ENCODE results near the gene F2RL3. TPM values are rescaled to one million over a fixed set of nuclear protein-coding genes. Genes with fewer than 3 reads are reported as not detected.

Gene F2RL3
- total and polyA plus RNA-seq, 2 experiments from 2014 or later, result 0.33 to 1.0 TPM

GRCh38 chr19:16922949-16923348 is 34.1 kb downstream of the F2RL3 start:
- no peaks in the 10 kb centered on the region for H3K9me3 ChIP-seq (ENCODE audit: low read depth)
- H3K27me3 ChIP-seq, result no peaks in the 10 kb centered on the region
- no peak overlapping the region for H3K27ac ChIP-seq
- DNase-seq (ENCODE audit: low read depth in 1 of 2, low spot score in 1 of 2), result no peak
- TF ChIP-seq, protein P1, sequence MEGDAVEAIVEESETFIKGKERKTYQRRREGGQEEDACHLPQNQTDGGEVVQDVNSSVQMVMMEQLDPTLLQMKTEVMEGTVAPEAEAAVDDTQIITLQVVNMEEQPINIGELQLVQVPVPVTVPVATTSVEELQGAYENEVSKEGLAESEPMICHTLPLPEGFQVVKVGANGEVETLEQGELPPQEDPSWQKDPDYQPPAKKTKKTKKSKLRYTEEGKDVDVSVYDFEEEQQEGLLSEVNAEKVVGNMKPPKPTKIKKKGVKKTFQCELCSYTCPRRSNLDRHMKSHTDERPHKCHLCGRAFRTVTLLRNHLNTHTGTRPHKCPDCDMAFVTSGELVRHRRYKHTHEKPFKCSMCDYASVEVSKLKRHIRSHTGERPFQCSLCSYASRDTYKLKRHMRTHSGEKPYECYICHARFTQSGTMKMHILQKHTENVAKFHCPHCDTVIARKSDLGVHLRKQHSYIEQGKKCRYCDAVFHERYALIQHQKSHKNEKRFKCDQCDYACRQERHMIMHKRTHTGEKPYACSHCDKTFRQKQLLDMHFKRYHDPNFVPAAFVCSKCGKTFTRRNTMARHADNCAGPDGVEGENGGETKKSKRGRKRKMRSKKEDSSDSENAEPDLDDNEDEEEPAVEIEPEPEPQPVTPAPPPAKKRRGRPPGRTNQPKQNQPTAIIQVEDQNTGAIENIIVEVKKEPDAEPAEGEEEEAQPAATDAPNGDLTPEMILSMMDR (IDR thresholded peaks at IDR 0.05; ENCODE audit: low read depth, low read length), result no peak
- no peaks in the 10 kb centered on the region for H3K4me1 ChIP-seq (ENCODE audit: low read depth)
- H3K36me3 ChIP-seq, result no peaks in the 10 kb centered on the region
- H3K4me3 ChIP-seq, result no peak overlapping the region

- Histone ChIP-seq H3K27me3 (no peaks in the 10 kb centered on the region), H3K9me3 (ENCODE audit: low read depth) (no peaks in the 10 kb centered on the region), H3K27ac (no peak overlapping the region), H3K4me3 (no peak overlapping the region), H3K36me3 (no peaks in the 10 kb centered on the region), H3K4me1 (ENCODE audit: low read depth) (no peaks in the 10 kb centered on the region)
- no peak for DNase-seq (ENCODE audit: low read depth in 1 of 2, low spot score in 1 of 2)
- TF ChIP-seq, protein P1 (IDR thresholded peaks at IDR 0.05; ENCODE audit: low read depth, low read length), result no peak
These were observed 39.1 kb downstream of the F2RL3 start for GRCh38 chr19:16927883-16928282.

- H3K27me3 ChIP-seq, result no peaks in the 10 kb centered on the region
- DNase-seq (ENCODE audit: low read depth in 1 of 2, low spot score in 1 of 2), result no peak
- TF ChIP-seq, protein P1 (IDR thresholded peaks at IDR 0.05; ENCODE audit: low read depth, low read length), result no peak
- no peaks in the 10 kb centered on the region for H3K9me3 ChIP-seq (ENCODE audit: low read depth)
- H3K4me3 ChIP-seq, result no peak overlapping the region
- no peaks in the 10 kb centered on the region for H3K4me1 ChIP-seq (ENCODE audit: low read depth)
- H3K36me3 ChIP-seq, result no peaks in the 10 kb centered on the region
- no peak overlapping the region for H3K27ac ChIP-seq
These were observed 39.6 kb downstream of the F2RL3 start for GRCh38 chr19:16928351-16928750.

- Histone ChIP-seq H3K4me1 (ENCODE audit: low read depth) (no peaks in the 10 kb centered on the region), H3K36me3 (no peaks in the 10 kb centered on the region), H3K27ac (no peak overlapping the region), H3K4me3 (no peak overlapping the region), H3K27me3 (no peaks in the 10 kb centered on the region), H3K9me3 (ENCODE audit: low read depth) (no peaks in the 10 kb centered on the region)
- TF ChIP-seq, protein P1 (IDR thresholded peaks at IDR 0.05; ENCODE audit: low read depth, low read length), result no peak
- no peak for DNase-seq (ENCODE audit: low read depth in 1 of 2, low spot score in 1 of 2)
These were observed 40.1 kb downstream of the F2RL3 start for GRCh38 chr19:16928916-16929315.

DNA sequence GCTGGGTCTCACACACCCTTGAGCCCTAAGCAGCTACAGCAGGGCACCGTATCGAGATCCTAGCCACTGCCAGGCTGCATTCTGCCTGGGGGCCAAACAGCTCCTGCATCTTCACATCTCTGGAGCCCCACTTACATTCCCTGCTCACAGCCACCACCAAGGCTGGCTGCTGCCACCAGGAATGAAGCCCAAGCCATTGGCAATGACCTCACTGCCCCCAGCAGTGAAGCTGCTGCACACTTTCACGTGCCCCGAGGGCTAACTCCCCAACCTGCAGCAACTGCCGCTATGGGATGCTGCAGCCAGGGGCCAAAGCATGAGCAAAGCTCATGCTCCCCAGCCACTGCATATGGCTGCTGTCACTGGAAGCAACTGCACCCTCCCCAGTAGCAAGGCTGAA is 42.0 kb downstream of the F2RL3 start:
- Histone ChIP-seq H3K36me3 (no peaks in the 10 kb centered on the region), H3K27me3 (no peaks in the 10 kb centered on the region), H3K27ac (no peak overlapping the region), H3K4me1 (ENCODE audit: low read depth) (no peaks in the 10 kb centered on the region), H3K4me3 (no peak overlapping the region), H3K9me3 (ENCODE audit: low read depth) (no peaks in the 10 kb centered on the region)
- TF ChIP-seq, protein P1 (IDR thresholded peaks at IDR 0.05; ENCODE audit: low read depth, low read length), result no peak
- no peak for DNase-seq (ENCODE audit: low read depth in 1 of 2, low spot score in 1 of 2)

- Histone ChIP-seq H3K4me1 (ENCODE audit: low read depth) (no peaks in the 10 kb centered on the region), H3K4me3 (no peak overlapping the region), H3K27me3 (no peaks in the 10 kb centered on the region), H3K27ac (no peak overlapping the region), H3K36me3 (no peaks in the 10 kb centered on the region), H3K9me3 (ENCODE audit: low read depth) (no peaks in the 10 kb centered on the region)
- TF ChIP-seq, protein P1 (IDR thresholded peaks at IDR 0.05; ENCODE audit: low read depth, low read length), result no peak
- no peak for DNase-seq (ENCODE audit: low read depth in 1 of 2, low spot score in 1 of 2)
These were observed 42.5 kb downstream of the F2RL3 start for GRCh38 chr19:16931306-16931705.

All from cardiac muscle cell (in vitro differentiated cells and primary cell).